WTC11 (cell line): Measurements from ENCODE around the gene BANF2.

Source experiments
- ARID4B ChIP-seq: sonication (generic); formaldehyde crosslinking; IDR thresholded peaks from 2 replicates; pipeline ENCODE4 v1.8.0; 2023; ENCODE audit warnings: missing genetic modification reagents, mild to moderate bottlenecking, borderline replicate concordance
- ATF1 ChIP-seq: sonication (generic); formaldehyde crosslinking; IDR thresholded peaks from 2 replicates; pipeline ENCODE4 v1.8.1; 2023; ENCODE audit warnings: mild to moderate bottlenecking, moderate library complexity, missing genetic modification reagents
- ATF3 ChIP-seq: sonication (generic); formaldehyde crosslinking; conservative IDR thresholded peaks from 2 replicates; pipeline ENCODE4 v1.8.1; 2022; ENCODE audit warnings: mild to moderate bottlenecking, missing genetic modification reagents
- CTCF ChIP-seq: fragments of 200-600 bp; IDR thresholded peaks from 2 replicates; pipeline ENCODE4 v1.8.0; 2022; ENCODE audit warnings: antibody characterized with exemption
- ETV6 ChIP-seq: sonication (generic); formaldehyde crosslinking; IDR thresholded peaks from 2 replicates; pipeline ENCODE4 v1.8.1; 2022; ENCODE audit warnings: mild to moderate bottlenecking, missing genetic modification reagents
- FOXJ3 ChIP-seq: sonication (generic); formaldehyde crosslinking; IDR thresholded peaks from 2 replicates; pipeline ENCODE4 v1.9.0; 2021; ENCODE audit warnings: missing genetic modification reagents, mild to moderate bottlenecking, borderline replicate concordance
- MAX ChIP-seq: sonication (generic); formaldehyde crosslinking; IDR thresholded peaks from 2 replicates; pipeline ENCODE4 v1.8.0; 2022; ENCODE audit warnings: mild to moderate bottlenecking, missing genetic modification reagents
- NR1H2 ChIP-seq: sonication (generic); formaldehyde crosslinking; IDR thresholded peaks from 2 replicates; pipeline ENCODE4 v1.9.0; 2021; ENCODE audit warnings: mild to moderate bottlenecking, moderate library complexity, missing genetic modification reagents
- NR3C1 ChIP-seq: sonication (generic); formaldehyde crosslinking; conservative IDR thresholded peaks from 2 replicates; pipeline ENCODE4 v1.8.1; 2023; ENCODE audit warnings: low read depth, mild to moderate bottlenecking, missing genetic modification reagents
- TEAD4 ChIP-seq: sonication (generic); formaldehyde crosslinking; IDR thresholded peaks from 2 replicates; pipeline ENCODE4 v1.8.0; 2022; ENCODE audit warnings: mild to moderate bottlenecking, missing genetic modification reagents

GRCh38 chr20:17720755-17721154 lies 21.0 kb downstream of the BANF2 start:
- TF ChIP-seq NR1H2 (CRISPR knock-in tag) (no peak), ATF1 (CRISPR knock-in tag) (no peak), MAX (CRISPR knock-in tag) (no peak), CTCF (no peak), ETV6 (CRISPR knock-in tag) (no peak), TEAD4 (CRISPR knock-in tag) (no peak), ARID4B (no peak), ATF3 (CRISPR knock-in tag) (no peak), NR3C1 (no peak), FOXJ3 (CRISPR knock-in tag) (no peak)
